ENCODE measurements around the gene TENM4. TPM values are rescaled to one million over a fixed set of nuclear protein-coding genes. Genes with fewer than 3 reads are reported as not detected.

TENM4 gene
- polyA plus RNA-seq, 1 experiment: 5.5 TPM

GRCh38 chr11:78845496-78845895 is 595.3 kb downstream of the TENM4 start:
- no peak overlapping the region for H3K4me3 ChIP-seq (ENCODE audit: low read depth, low read length)
- POLR2A ChIA-PET: no interaction called here
- DNase-seq (ENCODE audit: low read depth, low spot score): no peak
- CTCF ChIA-PET: interaction anchor here (0.6 kb wide), 2 partner anchors 11 to 54 kb away, joined by 3 read pairs; no protein-coding TSS in a partner anchor
- peaks cover 4% of the 10 kb centered on the region for H3K27me3 ChIP-seq (ENCODE audit: control insufficient read depth, insufficient read depth, low read length)
- TF ChIP-seq, protein P1, sequence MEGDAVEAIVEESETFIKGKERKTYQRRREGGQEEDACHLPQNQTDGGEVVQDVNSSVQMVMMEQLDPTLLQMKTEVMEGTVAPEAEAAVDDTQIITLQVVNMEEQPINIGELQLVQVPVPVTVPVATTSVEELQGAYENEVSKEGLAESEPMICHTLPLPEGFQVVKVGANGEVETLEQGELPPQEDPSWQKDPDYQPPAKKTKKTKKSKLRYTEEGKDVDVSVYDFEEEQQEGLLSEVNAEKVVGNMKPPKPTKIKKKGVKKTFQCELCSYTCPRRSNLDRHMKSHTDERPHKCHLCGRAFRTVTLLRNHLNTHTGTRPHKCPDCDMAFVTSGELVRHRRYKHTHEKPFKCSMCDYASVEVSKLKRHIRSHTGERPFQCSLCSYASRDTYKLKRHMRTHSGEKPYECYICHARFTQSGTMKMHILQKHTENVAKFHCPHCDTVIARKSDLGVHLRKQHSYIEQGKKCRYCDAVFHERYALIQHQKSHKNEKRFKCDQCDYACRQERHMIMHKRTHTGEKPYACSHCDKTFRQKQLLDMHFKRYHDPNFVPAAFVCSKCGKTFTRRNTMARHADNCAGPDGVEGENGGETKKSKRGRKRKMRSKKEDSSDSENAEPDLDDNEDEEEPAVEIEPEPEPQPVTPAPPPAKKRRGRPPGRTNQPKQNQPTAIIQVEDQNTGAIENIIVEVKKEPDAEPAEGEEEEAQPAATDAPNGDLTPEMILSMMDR (IDR thresholded peaks at IDR 0.05; ENCODE audit: low read depth, low read length): no peak
- no peak overlapping the region for H3K27ac ChIP-seq (ENCODE audit: low read depth, low read length)
- no peaks in the 10 kb centered on the region for H3K9me3 ChIP-seq (ENCODE audit: control insufficient read depth, insufficient read depth, low read length)

DNA sequence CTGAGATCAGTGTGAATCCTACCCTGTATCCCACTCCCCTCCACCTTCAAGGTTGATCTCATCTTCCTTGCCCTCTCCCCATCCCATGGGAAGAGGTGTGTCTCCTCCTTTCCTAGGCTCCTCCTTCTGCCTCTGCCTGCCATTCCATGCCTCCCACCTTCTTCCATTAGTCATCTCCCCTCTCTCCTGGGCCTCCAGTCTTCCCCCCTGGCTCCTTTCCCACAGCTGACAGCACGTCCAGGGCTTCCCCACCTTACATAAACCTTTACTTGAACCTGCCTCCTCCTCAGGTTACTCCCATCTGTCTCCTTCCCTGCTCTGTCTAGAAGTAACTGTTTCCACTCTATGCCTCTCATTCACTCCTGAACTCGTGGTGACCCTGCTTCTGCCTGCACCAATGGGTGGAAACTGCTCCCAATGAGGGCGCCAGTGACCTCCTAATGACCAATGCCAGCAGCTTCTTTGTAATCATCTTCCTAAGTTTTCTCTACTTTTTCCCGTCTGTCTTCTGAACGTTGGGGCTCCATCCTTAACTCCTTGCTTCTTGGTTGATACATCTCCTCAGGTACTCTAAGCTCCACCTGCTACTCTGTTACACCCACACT is 599.3 kb downstream of the TENM4 start:
- TF ChIP-seq, protein P1 (IDR thresholded peaks at IDR 0.05; ENCODE audit: low read depth, low read length): no peak
- POLR2A ChIA-PET: interaction anchor here (1.3 kb wide), 1 partner anchor 44 kb away, joined by 3 read pairs; no protein-coding TSS in a partner anchor
- Histone ChIP-seq H3K27me3 (ENCODE audit: control insufficient read depth, insufficient read depth, low read length) (peaks cover 2% of the 10 kb centered on the region), H3K9me3 (ENCODE audit: control insufficient read depth, insufficient read depth, low read length) (no peaks in the 10 kb centered on the region), H3K27ac (ENCODE audit: low read depth, low read length) (peak overlapping the region; percentile 94), H3K4me3 (ENCODE audit: low read depth, low read length) (no peak overlapping the region)
- CTCF ChIA-PET: no interaction called here
- DNase-seq (ENCODE audit: low read depth, low spot score): no peak

DNA sequence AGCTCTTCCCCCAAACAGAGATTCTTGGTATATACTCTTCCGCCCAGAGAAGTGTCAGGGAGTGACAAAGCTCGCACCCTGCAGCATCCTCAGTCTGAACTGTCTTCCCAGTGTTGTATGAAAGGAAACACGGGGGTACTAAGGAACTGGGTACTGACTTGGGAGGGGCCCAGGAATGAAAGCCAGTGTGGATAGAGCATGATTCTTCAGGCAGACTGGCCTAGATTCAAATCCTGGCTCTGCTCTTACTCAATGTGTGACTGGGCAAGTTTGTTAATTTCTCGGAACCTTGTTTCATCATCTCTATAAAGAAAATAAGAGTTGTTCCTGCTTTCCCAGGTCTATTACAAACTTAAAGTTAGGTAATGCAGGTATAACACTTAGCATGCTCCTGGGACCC is 600.2 kb downstream of the TENM4 start:
- Histone ChIP-seq H3K27me3 (ENCODE audit: control insufficient read depth, insufficient read depth, low read length) (no peaks in the 10 kb centered on the region), H3K4me3 (ENCODE audit: low read depth, low read length) (no peak overlapping the region; the same call in 1 of the 2 replicates), H3K9me3 (ENCODE audit: control insufficient read depth, insufficient read depth, low read length) (no peaks in the 10 kb centered on the region), H3K27ac (ENCODE audit: low read depth, low read length) (peak overlapping the region; percentile 94)
- TF ChIP-seq, protein P1 (IDR thresholded peaks at IDR 0.05; ENCODE audit: low read depth, low read length): no peak
- ChIA-PET POLR2A (interaction anchor here (0.6 to 1.7 kb wide), 5 partner anchors 30 to 210 kb away, joined by 3 to 11 read pairs (median 5); no protein-coding TSS in a partner anchor), CTCF (interaction anchor here (0.6 to 2.2 kb wide), 5 partner anchors 15 to 259 kb away, joined by 3 to 18 read pairs (median 3); no protein-coding TSS in a partner anchor)
- DNase-seq (ENCODE audit: low read depth, low spot score): peak; percentile 48

GRCh38 chr11:78840200-78840599 is 600.6 kb downstream of the TENM4 start:
- H3K27ac ChIP-seq (ENCODE audit: low read depth, low read length): peak overlapping the region; percentile 94
- CTCF ChIA-PET: interaction anchor here (0.6 to 2.2 kb wide), 5 partner anchors 15 to 260 kb away, joined by 3 to 18 read pairs (median 3); no protein-coding TSS in a partner anchor
- no peaks in the 10 kb centered on the region for H3K9me3 ChIP-seq (ENCODE audit: control insufficient read depth, insufficient read depth, low read length)
- no peak overlapping the region; the same call in 1 of the 2 replicates for H3K4me3 ChIP-seq (ENCODE audit: low read depth, low read length)
- peak; percentile 78 for DNase-seq (ENCODE audit: low read depth, low spot score)
- H3K27me3 ChIP-seq (ENCODE audit: control insufficient read depth, insufficient read depth, low read length): no peaks in the 10 kb centered on the region
- POLR2A ChIA-PET: interaction anchor here (0.6 to 1.7 kb wide), 6 partner anchors 15 to 211 kb away, joined by 3 to 11 read pairs (median 5); no protein-coding TSS in a partner anchor
- TF ChIP-seq, protein P1 (IDR thresholded peaks at IDR 0.05; ENCODE audit: low read depth, low read length): no peak

DNA sequence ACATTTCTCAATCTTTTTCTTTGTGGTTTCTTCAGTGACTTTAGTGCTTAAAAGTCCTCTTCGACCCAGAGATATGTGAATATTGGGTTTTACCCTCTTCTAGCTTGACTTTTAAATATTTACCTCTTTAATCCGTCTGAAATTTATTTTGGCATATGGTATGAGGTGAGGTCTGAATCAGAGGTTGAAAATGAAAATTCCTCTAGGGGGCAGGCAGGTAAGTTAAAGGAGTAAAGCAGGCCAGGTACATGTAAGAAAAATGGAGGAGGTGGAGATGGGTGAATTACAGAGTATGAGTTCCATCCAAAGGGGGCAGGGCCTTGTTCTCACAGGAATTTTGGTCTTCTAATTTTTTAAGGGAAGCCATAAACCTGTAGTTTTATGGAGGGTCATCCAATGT is 602.4 kb downstream of the TENM4 start:
- no peaks in the 10 kb centered on the region for H3K27me3 ChIP-seq (ENCODE audit: control insufficient read depth, insufficient read depth, low read length)
- no peak overlapping the region for H3K27ac ChIP-seq (ENCODE audit: low read depth, low read length)
- H3K4me3 ChIP-seq (ENCODE audit: low read depth, low read length): no peak overlapping the region
- TF ChIP-seq, protein P1 (IDR thresholded peaks at IDR 0.05; ENCODE audit: low read depth, low read length): no peak
- ChIA-PET POLR2A (no interaction called here), CTCF (interaction anchor here (0.9 to 1.2 kb wide), 2 partner anchors 123 to 193 kb away, joined by 3 to 4 read pairs; no protein-coding TSS in a partner anchor)
- DNase-seq (ENCODE audit: low read depth, low spot score): no peak
- H3K9me3 ChIP-seq (ENCODE audit: control insufficient read depth, insufficient read depth, low read length): no peaks in the 10 kb centered on the region
